ENCODE results near the gene CLASP1.
A peak's percentile ranks its signal among the peaks of the same experiment; 100 is the strongest.
"Not testable (repeated sequence)": the region's sequence is repeated elsewhere in the genome, so short reads cannot be mapped to it uniquely, and the experiment has no call there.

Gene CLASP1

GRCh38 chr2:121576263-121576662 is 73.0 kb downstream of the CLASP1 start:
- no peak for DNase-seq

- DNase-seq: no peak
Measured at GRCh38 chr2:121575800-121576199, 73.5 kb downstream of the CLASP1 start.

- no peak for DNase-seq
Measured at GRCh38 chr2:121570667-121571055, 78.6 kb downstream of the CLASP1 start.

GRCh38 chr2:121570036-121570666 is 79.1 kb downstream of the CLASP1 start:
- peak; percentile 4 for DNase-seq

GRCh38 chr2:121567957-121568409 is 81.3 kb downstream of the CLASP1 start:
- peak; percentile 3 for DNase-seq

GRCh38 chr2:121567452-121567851 is 81.8 kb downstream of the CLASP1 start:
- DNase-seq: no peak

GRCh38 chr2:121565389-121566250 is 83.6 kb downstream of the CLASP1 start:
- peak; percentile 55 for DNase-seq

- DNase-seq: no peak
Measured at GRCh38 chr2:121564905-121565304, 84.4 kb downstream of the CLASP1 start.

GRCh38 chr2:121563754-121564153 is 85.5 kb downstream of the CLASP1 start:
- DNase-seq: not testable (repeated sequence)

GRCh38 chr2:121562269-121563176 is 86.7 kb downstream of the CLASP1 start:
- DNase-seq: no peak

- no peak for DNase-seq
Measured at GRCh38 chr2:121561617-121562268, 87.5 kb downstream of the CLASP1 start.

GRCh38 chr2:121558329-121558728 is 90.9 kb downstream of the CLASP1 start:
- no peak for DNase-seq

GRCh38 chr2:121555008-121555407 is 94.3 kb downstream of the CLASP1 start:
- DNase-seq: peak; percentile 4

- not testable (repeated sequence) for DNase-seq
Measured at GRCh38 chr2:121552477-121553180, 96.6 kb downstream of the CLASP1 start.

GRCh38 chr2:121550669-121551068 is 98.6 kb downstream of the CLASP1 start:
- no peak for DNase-seq

GRCh38 chr2:121547646-121548045 is 101.6 kb downstream of the CLASP1 start:
- DNase-seq: no peak

GRCh38 chr2:121545913-121546312 is 103.3 kb downstream of the CLASP1 start:
- no peak for DNase-seq

GRCh38 chr2:121545257-121545656 is 104.0 kb downstream of the CLASP1 start:
- no peak for DNase-seq

- no peak for DNase-seq
Measured at GRCh38 chr2:121541495-121541894, 107.8 kb downstream of the CLASP1 start.

- no peak for DNase-seq
Measured at GRCh38 chr2:121539750-121540469, 109.4 kb downstream of the CLASP1 start.

- no peak for DNase-seq
Measured at GRCh38 chr2:121536850-121537557, 112.3 kb downstream of the CLASP1 start.

Data from NCI-H69 (cell line).